GM21390 (cell line): ENCODE data around the gene ALX3.

Experiments used
- ATAC-seq: cut with Tn5 transposase; IDR thresholded peaks from one replicate; pipeline ENCODE4 v1.9.1; 2021; ENCODE audit not compliant: unreplicated experiment

Gene ALX3

DNA sequence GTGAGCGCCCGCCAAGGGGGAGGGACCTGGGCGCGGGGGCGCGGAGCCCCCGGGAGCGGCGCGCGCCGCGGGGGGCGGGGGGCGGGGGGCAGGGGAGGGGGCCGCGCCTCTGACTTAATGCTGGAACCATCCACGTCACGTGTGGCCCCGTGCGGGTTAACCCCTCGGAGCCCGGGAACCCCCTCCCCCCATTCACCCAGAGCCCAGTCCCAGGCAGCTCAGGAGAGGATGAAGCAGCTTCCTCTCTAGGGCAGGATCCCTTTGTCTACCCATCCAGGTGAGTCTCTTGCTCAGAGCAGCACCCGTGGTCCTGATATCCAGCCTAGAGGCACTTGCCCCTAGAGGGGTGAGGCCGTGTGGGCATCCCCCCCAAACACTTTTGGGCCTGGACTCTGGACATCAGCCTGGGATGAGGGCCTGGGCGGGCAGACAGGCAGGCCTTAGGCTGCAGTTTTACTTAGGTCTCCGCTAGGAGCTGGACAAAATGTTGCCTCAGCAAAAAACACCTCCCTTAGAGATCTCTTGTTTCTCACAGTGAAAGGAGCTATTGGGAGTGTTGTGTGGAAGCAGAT lies at the start of gene ALX3:
ALX3 (minus strand) TSS at position 2 of the 572 bp plus-strand sequence. CDS start 60 bp downstream, outside the sequence.
- no peak for ATAC-seq

DNA sequence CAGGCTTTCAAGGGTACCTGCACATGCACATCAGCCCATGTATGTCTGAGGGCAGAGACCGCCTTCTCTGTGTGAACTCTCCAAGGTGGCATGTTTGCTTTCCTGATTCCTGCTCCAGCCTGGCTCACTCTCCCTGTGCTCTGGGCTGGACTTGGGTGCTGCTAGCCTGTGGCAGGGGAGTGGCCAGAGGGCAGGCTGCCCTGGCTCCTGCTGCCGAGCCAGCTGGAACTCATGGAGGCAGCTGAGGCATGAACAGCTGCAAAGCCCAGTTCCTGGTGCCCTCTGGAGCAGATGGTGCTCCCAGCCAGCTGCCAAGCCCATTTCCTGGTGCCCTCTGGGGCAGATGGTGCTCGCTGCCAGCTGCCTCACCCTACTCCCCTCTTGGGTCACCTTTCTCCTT lies 49.4 kb upstream of the ALX3 start:
- no peak for ATAC-seq

- no peak for ATAC-seq
Measured at GRCh38 chr1:110118636-110119396, 48.3 kb upstream of the ALX3 start.

DNA sequence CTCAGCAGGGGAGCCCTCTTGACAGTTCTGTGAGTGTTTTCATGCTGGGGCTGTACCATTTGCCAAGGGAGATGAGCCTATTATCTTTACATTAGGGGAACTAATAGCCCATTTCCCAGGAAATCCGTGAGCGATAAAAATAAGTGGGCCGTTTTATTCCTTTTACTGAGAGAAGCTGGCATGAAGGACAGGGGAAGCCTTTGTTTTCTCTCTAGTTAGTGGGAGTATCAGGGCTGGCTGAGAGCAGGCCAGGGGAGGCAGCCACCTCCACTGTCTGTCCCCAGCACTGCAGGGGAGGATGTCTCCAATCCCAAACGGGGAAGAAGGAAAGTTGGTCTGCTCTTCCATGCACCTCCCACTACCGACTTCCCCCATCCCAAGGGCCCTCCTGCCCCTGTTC lies 44.3 kb upstream of the ALX3 start:
- no peak for ATAC-seq

DNA sequence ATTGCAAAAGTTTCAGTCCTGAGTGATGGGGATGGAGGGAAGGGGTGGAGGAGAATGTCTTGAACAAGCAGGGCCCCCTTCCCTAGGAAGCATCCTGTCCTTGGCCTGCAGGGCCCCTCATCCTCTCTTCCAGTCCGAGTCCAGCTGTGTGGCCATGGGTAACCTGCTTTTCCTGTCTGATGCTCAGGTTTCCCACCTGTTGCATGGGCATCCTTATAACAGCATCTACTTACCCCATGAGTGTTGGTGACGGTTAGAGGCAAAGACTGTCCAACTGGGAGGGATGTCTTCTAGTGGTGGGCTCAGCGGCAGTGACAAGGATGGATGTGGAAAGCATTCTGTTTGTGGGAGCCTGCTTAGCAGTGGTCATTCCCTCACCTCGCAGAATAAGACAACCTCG lies 43.7 kb upstream of the ALX3 start:
- ATAC-seq: no peak

GRCh38 chr1:110113551-110113950 lies 43.1 kb upstream of the ALX3 start:
- ATAC-seq: no peak

GRCh38 chr1:110112656-110113055 lies 42.2 kb upstream of the ALX3 start:
- ATAC-seq: no peak

DNA sequence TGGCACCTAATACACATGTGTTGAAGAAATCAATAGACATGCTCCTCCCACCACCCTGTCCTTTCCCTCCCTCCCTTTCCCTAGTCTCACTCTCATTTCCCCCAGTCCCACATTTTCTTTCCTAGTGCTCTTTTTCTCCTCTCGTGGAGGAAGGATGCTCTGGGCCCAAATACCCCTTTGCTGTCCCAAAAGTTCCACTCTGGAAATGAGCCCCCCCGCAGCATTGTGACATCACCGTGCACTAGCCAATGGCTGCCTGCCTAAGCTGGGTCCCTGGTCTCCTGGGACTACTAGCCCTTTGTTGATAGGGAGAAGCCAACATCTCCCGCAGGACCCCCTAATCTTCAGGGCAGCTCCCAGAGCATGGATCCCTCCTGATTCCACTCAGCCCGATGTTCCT lies 41.7 kb upstream of the ALX3 start, which contains the start of gene UBL4B:
UBL4B (plus strand) TSS at position 301 of the 400 bp plus-strand sequence; CDS start at position 393, 92 bp downstream.
- ATAC-seq: no peak

- ATAC-seq: no peak
Measured at GRCh38 chr1:110111081-110111480, 40.6 kb upstream of the ALX3 start.

- ATAC-seq: no peak
Measured at GRCh38 chr1:110107867-110108469, 37.5 kb upstream of the ALX3 start.

DNA sequence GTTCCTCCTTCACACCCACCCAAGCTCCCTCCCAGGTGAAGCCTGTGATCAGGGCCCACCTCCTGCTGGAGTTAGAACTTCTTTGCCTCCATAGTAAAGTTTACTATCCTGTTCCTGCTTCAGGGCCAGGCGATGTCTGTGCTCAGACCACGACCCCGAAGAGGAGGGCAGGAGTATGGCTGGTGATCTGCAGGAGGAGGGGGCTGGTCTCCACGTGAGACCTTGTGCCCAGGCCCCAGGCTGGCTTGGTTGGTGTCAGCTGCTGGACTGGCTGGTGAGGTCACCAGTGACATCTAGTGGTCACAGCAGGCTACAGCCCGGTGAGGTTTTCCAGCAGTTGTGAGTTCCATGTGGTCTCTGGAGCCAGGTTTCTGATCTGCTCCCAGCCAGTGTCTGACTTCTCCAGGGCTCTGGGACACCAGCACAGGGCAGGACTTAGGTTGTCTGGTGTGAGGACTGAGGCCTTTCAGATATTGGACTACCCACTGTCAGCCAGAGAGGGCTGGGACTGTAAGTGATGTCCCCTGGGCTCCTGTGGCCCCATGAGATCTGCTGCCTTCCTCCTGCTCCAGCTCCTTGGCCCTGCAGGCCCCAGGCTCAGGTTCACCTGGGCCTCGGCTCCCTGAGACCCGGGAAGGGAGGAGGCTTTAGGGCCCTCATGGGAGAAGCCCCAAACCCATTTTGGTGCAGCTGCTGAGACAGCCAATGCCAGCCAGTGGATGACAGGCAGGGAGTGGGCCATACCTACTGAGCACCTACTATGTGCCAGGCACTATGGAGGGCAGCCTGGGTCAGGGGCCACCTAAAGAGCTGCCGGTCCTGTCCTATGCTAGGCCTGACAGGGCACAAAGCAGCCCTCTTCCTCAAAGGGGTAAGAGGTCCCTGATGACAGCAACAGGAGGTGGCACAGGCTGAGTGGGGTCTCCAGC lies 35.8 kb upstream of the ALX3 start:
- no peak for ATAC-seq

- no peak for ATAC-seq
Measured at GRCh38 chr1:110102081-110102480, 31.6 kb upstream of the ALX3 start.

DNA sequence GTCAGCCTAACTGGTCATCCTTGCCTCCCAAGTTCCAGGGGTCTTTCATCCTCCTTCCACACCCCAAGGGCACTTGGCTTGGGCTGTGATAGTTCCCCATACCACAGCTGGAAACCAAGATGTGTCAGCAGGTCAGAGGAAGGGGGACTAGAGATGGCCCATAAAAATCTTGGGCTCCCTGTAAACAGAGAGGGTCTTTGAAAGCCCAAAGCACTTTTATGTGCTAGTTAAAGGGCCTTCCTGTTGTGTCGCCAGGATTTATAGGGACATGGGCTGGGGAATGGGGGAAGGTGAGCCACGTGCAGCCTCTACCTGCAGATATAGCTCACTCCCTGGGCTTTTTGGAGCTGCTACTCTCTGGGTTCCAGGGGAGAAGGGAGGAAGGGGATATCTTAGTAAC lies 29.9 kb upstream of the ALX3 start:
- ATAC-seq: no peak

DNA sequence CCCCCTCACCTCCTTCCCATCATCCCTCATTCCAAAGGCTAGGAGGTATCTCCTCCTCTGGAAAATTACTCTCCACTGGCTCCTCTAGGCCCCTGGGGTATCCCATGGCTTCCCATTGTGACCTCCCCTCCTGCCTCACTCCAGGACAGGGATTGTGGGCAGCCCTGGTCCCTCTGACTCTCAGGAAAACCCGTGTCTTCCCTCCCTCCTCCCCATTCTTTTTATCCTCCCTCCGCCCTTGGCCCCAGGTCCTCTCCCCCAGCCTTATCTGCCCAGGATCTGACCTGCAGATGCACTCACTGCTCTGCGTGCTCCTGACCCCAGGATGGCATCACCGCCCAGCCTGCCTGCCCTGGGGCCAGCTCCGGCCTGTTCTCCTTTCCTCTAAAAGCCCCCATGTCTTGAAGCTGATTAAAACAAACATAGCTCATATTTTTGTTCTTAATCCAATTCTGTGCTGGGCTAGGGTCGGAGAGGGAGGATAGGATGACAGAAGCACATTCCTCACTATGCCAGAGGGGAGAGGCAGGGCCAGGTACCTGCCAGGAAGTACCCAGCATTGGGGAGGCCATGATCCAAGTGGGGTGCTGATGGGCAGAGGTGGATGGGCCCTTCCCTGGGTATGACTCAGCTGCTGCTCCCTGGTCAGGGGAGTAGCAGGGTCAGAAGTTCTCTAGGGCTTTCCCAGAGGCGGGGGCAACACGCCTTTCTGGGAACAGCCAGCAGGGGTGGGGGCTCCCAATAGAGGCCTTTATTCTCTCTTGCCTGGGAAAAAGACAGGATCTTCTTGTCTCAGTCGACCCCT lies 28.0 kb upstream of the ALX3 start:
- no peak for ATAC-seq

DNA sequence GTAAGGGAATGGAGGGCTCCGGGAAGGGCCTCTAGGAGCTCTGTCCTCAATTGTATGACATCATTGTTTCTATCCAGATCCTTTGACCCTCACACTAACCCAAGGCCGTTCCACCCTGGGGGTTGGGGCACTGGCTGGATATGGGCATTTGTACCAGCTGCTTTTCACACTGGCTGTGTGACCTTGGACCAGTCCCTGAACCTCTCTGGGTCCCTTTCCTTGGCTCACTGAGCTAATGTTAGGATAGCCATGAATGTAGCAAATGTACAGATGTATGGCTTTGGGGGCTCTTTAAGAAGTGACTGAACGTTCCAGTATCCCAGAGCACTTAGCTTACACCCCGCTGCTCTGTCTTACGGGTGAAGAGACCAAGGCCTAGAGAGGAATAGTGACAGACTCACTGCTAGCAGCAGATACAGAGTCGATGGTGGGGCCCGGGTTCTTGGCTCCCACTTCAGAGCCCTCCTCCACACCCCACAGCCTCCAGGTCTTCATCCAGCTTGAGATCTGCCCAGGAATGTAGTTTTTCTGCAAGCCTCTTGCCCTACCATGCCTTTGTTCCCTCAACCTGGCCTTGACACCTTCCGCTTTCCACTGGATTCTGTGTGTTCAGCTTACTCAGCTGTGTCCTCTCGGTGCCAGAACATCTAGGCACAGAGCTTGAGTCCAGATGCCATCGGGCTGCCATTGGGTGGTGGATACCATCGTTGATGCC lies 27.2 kb upstream of the ALX3 start:
- ATAC-seq: no peak

- no peak for ATAC-seq
Measured at GRCh38 chr1:110094931-110095654, 24.6 kb upstream of the ALX3 start.

GRCh38 chr1:110092991-110093390 lies 22.5 kb upstream of the ALX3 start:
- no peak for ATAC-seq

DNA sequence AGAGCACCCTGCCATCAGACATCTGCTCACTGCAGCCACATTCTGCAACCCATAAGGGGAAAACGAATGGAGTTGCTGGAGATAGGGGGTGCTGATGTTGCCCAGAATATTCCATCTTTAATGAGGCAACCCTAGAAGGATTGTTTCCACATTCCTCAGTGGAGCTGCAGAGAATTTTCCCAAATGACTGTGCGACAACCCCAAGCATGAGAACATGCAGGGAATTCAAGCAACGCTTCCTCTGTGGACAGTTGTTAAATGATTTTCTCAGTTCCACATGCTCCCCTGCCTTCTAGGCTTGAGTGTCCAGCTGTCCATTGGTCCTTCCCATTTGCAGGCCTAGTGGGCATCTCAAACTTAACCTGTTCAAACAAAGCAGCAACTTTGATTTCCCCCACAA lies 21.3 kb upstream of the ALX3 start:
- no peak for ATAC-seq

GRCh38 chr1:110091381-110091780 lies 20.9 kb upstream of the ALX3 start:
- ATAC-seq: no peak
